ENCODE data around the gene GAB1. TPM values are rescaled to one million over a fixed set of nuclear protein-coding genes. Genes with fewer than 3 reads are reported as not detected.

Gene GAB1
- total and polyA plus RNA-seq, 2 of the 8 experiments (the other 6 are each of a cell fraction or from before 2014, with no cell fraction given): 6.8 to 21.3 TPM

DNA sequence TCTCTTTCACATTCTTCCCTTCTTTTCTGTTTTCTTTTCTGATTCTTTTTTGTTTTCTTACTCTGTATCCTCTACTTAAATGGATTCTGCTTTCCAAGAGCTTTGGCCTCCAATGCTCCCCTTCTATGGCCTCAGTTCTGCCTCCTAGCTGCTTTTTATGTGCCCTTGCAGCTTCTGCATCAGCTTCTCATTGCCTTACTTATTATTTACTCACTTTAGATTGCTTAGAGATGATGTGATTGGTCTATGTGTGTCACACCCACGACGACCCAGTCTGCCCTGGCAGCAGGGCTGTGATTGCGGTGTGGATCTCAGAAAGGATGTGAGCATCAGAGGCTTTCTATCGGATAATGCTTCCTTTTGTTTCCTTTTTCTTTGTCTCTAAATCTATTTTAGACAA lies 105.0 kb downstream of the GAB1 start:
- Histone ChIP-seq H3K18ac (ENCODE audit: extremely low read depth, low read length) (no peak overlapping the region), H2AK5ac (ENCODE audit: low read depth, low read length) (no peak overlapping the region), H4K20me1 (replicated peaks in 1 of 2; ENCODE audit: control insufficient read depth in 1 of 2, insufficient read depth in 2 of 2, low read length in 2 of 2) (no peaks in the 10 kb centered on the region), H4K91ac (replicated peaks; ENCODE audit: insufficient read length, low read length) (no peak overlapping the region), H4K5ac (ENCODE audit: insufficient read length, low read depth, low read length) (no peak overlapping the region), H3K9ac (replicated peaks in 1 of 4; ENCODE audit: extremely low read depth in 1 of 4, low read depth in 3 of 4, low read length in 3 of 4) (no peak overlapping the region), H3K56ac (replicated peaks; ENCODE audit: insufficient read length, low read depth, low read length) (no peak overlapping the region), H3K23me2 (ENCODE audit: low read depth, low read length) (no peaks in the 10 kb centered on the region), H3K4me3 (ENCODE audit: extremely low read depth in 1 of 4, insufficient read depth in 2 of 4, low read depth in 3 of 4, low read length in 4 of 4) (no peak overlapping the region), H3K4me2 (ENCODE audit: insufficient read depth in 1 of 2, low read depth in 2 of 2, low read length in 2 of 2) (no peak overlapping the region), H3K4me1 (replicated peaks in 1 of 4; ENCODE audit: control insufficient read depth in 3 of 4, insufficient read depth in 4 of 4, low read length in 3 of 4) (no peaks in the 10 kb centered on the region), H3K4ac (replicated peaks; ENCODE audit: insufficient read length, low read depth, low read length) (no peak overlapping the region), H4K8ac (ENCODE audit: extremely low read depth, insufficient read depth, low read length) (no peak overlapping the region), H3K23ac (ENCODE audit: insufficient read length) (no peak overlapping the region), H3K14ac (ENCODE audit: insufficient read length) (no peak overlapping the region), H2BK12ac (ENCODE audit: low read depth, low read length) (no peak overlapping the region), H3K79me1 (ENCODE audit: low read depth, low read length) (no peaks in the 10 kb centered on the region), H3K27ac (ENCODE audit: low read depth, low read length) (no peak overlapping the region), H2BK15ac (ENCODE audit: low read length) (no peak overlapping the region), H3K36me3 (ENCODE audit: control insufficient read depth in 2 of 4, insufficient read depth in 4 of 4, low read length in 3 of 4) (peaks cover 0 to 8% (median 1%) of the 10 kb centered on the region in 4 experiments; a peak in 3 of 8 replicates), H2AFZ (ENCODE audit: low read length) (no peak overlapping the region), H3K9me3 (ENCODE audit: insufficient read depth in 2 of 2, low read depth in 1 of 2, low read length in 1 of 2) (no peaks in the 10 kb centered on the region), H3K27me3 (replicated peaks in 1 of 4; ENCODE audit: control insufficient read depth in 3 of 4, extremely low read depth in 1 of 4, insufficient read depth in 3 of 4, low read length in 3 of 4) (no peaks in the 10 kb centered on the region), H2BK20ac (ENCODE audit: low read length) (no peak overlapping the region), H2BK120ac (replicated peaks; ENCODE audit: low read depth, low read length) (no peak overlapping the region), H2BK5ac (ENCODE audit: low read depth, low read length) (no peak overlapping the region), H3K79me2 (ENCODE audit: control insufficient read depth in 1 of 2, insufficient read depth in 2 of 2, low read length in 2 of 2) (no peaks in the 10 kb centered on the region)
- ChIA-PET POLR2A (ENCODE audit: partially characterized antibody) (interaction anchor here (1.2 kb wide), 1 partner anchor 10 kb away, joined by 4 read pairs; no protein-coding TSS in a partner anchor), CTCF (ENCODE audit: partially characterized antibody) (interaction anchor here (0.7 to 1.1 kb wide), 6 partner anchors 9 to 88 kb away, joined by 3 to 7 read pairs (median 3); no protein-coding TSS in a partner anchor)
- 90% methylated on average over 4 of the region's 4 CpGs; no CpG with 5 or more reads in 1 of the 2 experiments for WGBS, 2 experiments (ENCODE audit: extremely low coverage in 1 of 2, insufficient coverage in 1 of 2, insufficient read length in 1 of 2, insufficient replicate concordance in 2 of 2, low coverage in 1 of 2, low lambda C conversion rate in 2 of 2, missing lambda C conversion rate in 1 of 2)
- FAIRE-seq (no peak), DNase-seq (ENCODE audit: low read depth in 1 of 2, low spot score in 2 of 2) (no peak)
- TF ChIP-seq EGR1 (IDR thresholded peaks at IDR 0.05; ENCODE audit: borderline replicate concordance, low read depth, low read length) (no peak), RAD21 (IDR thresholded peaks at IDR 0.05 in 1 of 2, conservative IDR thresholded peaks at IDR 0.05 in 1 of 2; ENCODE audit: low read depth in 2 of 2, low read length in 2 of 2) (no peak), RFX5 (IDR thresholded peaks at IDR 0.05; ENCODE audit: borderline replicate concordance, low read depth, low read length) (no peak), POU5F1 (IDR thresholded peaks at IDR 0.05; ENCODE audit: low read depth, low read length) (no peak), SIX5 (IDR thresholded peaks at IDR 0.05; ENCODE audit: low read depth, low read length) (no peak), CHD2 (IDR thresholded peaks at IDR 0.05; ENCODE audit: low read length) (no peak), CEBPB (IDR thresholded peaks at IDR 0.05; ENCODE audit: low read depth, low read length) (no peak), TAF1 (IDR thresholded peaks at IDR 0.05; ENCODE audit: low read depth, low read length) (no peak), EP300 (IDR thresholded peaks at IDR 0.05; ENCODE audit: borderline replicate concordance in 1 of 2, low read depth in 2 of 2, low read length in 2 of 2) (no peak), TEAD4 (IDR thresholded peaks at IDR 0.05; ENCODE audit: low read depth, low read length) (no peak), CBX5 (IDR thresholded peaks at IDR 0.05; ENCODE audit: low read depth, low read length) (no peak), SP2 (IDR thresholded peaks at IDR 0.05; ENCODE audit: low read length) (no peak), MAFK (IDR thresholded peaks at IDR 0.05; ENCODE audit: low read depth, low read length) (no peak)
- TF ChIP-seq, protein P1, sequence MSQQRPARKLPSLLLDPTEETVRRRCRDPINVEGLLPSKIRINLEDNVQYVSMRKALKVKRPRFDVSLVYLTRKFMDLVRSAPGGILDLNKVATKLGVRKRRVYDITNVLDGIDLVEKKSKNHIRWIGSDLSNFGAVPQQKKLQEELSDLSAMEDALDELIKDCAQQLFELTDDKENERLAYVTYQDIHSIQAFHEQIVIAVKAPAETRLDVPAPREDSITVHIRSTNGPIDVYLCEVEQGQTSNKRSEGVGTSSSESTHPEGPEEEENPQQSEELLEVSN (IDR thresholded peaks at IDR 0.05): no peak
